Measurements from ENCODE around the gene MTX2.
"Not testable (repeated sequence)": the region's sequence is repeated elsewhere in the genome, so short reads cannot be mapped to it uniquely, and the experiment has no call there.

MTX2 gene

GRCh38 chr2:176368349-176368748 lies 99.1 kb downstream of the MTX2 start:
- H3K36me3 ChIP-seq (ENCODE audit: insufficient read depth, low read length), result no peaks in the 10 kb centered on the region
- TF ChIP-seq FOXP2 (optimal IDR thresholded peaks at IDR 0.05; ENCODE audit: control extremely low read depth, extremely low read length, insufficient read depth) (no peak), POLR2AphosphoS5 (IDR thresholded peaks at IDR 0.05; ENCODE audit: borderline replicate concordance, low read depth, low read length) (no peak), EZH2 (IDR thresholded peaks at IDR 0.05) (no peak)
- no peak for DNase-seq (ENCODE audit: low read depth, low spot score)
- no peak overlapping the region for H3K27ac ChIP-seq
- H3K9me3 ChIP-seq (ENCODE audit: low read depth, low read length), result no peaks in the 10 kb centered on the region
- no peak overlapping the region for H3K4me3 ChIP-seq
- no peak overlapping the region for H3K9ac ChIP-seq (ENCODE audit: insufficient read length)

- H3K9ac ChIP-seq (ENCODE audit: insufficient read length), result no peak overlapping the region
- no peak overlapping the region for H3K27ac ChIP-seq
- H3K9me3 ChIP-seq (ENCODE audit: low read depth, low read length), result no peaks in the 10 kb centered on the region
- H3K4me3 ChIP-seq, result no peak overlapping the region
- TF ChIP-seq POLR2AphosphoS5 (IDR thresholded peaks at IDR 0.05; ENCODE audit: borderline replicate concordance, low read depth, low read length), result no peak
- no peak for TF ChIP-seq FOXP2 (optimal IDR thresholded peaks at IDR 0.05; ENCODE audit: control extremely low read depth, extremely low read length, insufficient read depth)
- DNase-seq (ENCODE audit: low read depth, low spot score), result no peak
- no peaks in the 10 kb centered on the region for H3K36me3 ChIP-seq (ENCODE audit: insufficient read depth, low read length)
These were observed 101.4 kb downstream of the MTX2 start for GRCh38 chr2:176370467-176371171.

- not testable (repeated sequence) for H3K9ac ChIP-seq (ENCODE audit: insufficient read length); DNase-seq (ENCODE audit: low read depth, low spot score); H3K27ac ChIP-seq; H3K4me3 ChIP-seq; H3K36me3 ChIP-seq (ENCODE audit: insufficient read depth, low read length); H3K9me3 ChIP-seq (ENCODE audit: low read depth, low read length)
These were observed 103.9 kb downstream of the MTX2 start for GRCh38 chr2:176373155-176373554.

- Histone ChIP-seq H3K4me3 (no peak overlapping the region), H3K9ac (ENCODE audit: insufficient read length) (no peak overlapping the region), H3K36me3 (ENCODE audit: insufficient read depth, low read length) (no peaks in the 10 kb centered on the region), H3K27ac (no peak overlapping the region), H3K9me3 (ENCODE audit: low read depth, low read length) (peaks cover 6% of the 10 kb centered on the region)
- TF ChIP-seq EZH2 (IDR thresholded peaks at IDR 0.05) (no peak), POLR2AphosphoS5 (IDR thresholded peaks at IDR 0.05; ENCODE audit: borderline replicate concordance, low read depth, low read length) (no peak)
- no peak for DNase-seq (ENCODE audit: low read depth, low spot score)
These were observed 109.1 kb downstream of the MTX2 start for GRCh38 chr2:176378323-176378722.

DNA sequence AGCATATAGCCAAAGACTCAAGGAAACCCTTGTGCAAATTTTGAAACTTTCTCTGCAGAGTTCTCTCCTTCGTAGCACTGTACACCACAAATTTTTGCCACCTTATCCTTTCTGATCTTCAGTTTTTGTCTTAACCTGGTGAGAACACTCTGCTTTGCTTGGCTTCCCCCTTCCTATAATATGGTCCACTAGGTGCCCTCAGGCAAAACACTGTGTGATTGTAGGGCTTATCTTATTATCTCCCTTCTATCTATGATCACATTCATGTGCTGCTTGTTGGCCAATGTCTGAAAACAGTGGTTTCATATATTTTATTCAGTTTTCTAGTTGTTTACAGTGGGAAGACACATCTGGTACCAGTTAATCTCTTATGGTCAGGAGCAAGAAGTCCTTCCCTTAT lies 111.1 kb downstream of the MTX2 start:
- no peak for DNase-seq (ENCODE audit: low read depth, low spot score)
- H3K4me3 ChIP-seq, result no peak overlapping the region
- no peak overlapping the region for H3K9ac ChIP-seq (ENCODE audit: insufficient read length)

DNA sequence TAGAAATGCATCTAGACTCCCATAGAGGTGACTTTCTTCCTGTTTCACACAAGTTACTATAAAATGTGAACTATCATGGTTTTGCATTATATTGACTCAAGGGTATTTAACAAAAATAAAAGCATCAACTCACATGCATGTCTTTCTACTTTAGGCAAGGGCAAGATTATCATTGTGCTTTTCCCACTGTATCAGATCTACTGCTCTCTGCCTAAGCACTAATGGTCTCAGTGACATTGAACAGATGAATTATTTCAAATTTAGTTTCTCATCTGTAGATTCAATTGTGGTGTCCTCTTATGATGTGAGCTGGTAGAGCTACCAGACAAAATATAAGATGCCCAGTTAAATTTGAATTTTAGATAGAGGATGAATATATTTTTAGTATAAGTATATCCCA lies 113.9 kb downstream of the MTX2 start:
- TF ChIP-seq POLR2AphosphoS5 (IDR thresholded peaks at IDR 0.05; ENCODE audit: borderline replicate concordance, low read depth, low read length), result no peak
- no peak for TF ChIP-seq EZH2 (IDR thresholded peaks at IDR 0.05)
- no peak for TF ChIP-seq FOXP2 (optimal IDR thresholded peaks at IDR 0.05; ENCODE audit: control extremely low read depth, extremely low read length, insufficient read depth)
- Histone ChIP-seq H3K9me3 (ENCODE audit: low read depth, low read length) (peaks cover 6% of the 10 kb centered on the region; the same call in 1 of the 2 replicates), H3K9ac (ENCODE audit: insufficient read length) (no peak overlapping the region), H3K27ac (no peak overlapping the region), H3K36me3 (ENCODE audit: insufficient read depth, low read length) (no peaks in the 10 kb centered on the region), H3K4me3 (no peak overlapping the region)
- DNase-seq (ENCODE audit: low read depth, low spot score), result no peak

More for the DNA sequence above, 111.1 kb downstream of the MTX2 start:
- Histone ChIP-seq H3K36me3 (ENCODE audit: insufficient read depth, low read length) (no peaks in the 10 kb centered on the region), H3K9me3 (ENCODE audit: low read depth, low read length) (peaks cover 6% of the 10 kb centered on the region), H3K27ac (no peak overlapping the region)
- TF ChIP-seq EZH2 (IDR thresholded peaks at IDR 0.05) (no peak), FOXP2 (optimal IDR thresholded peaks at IDR 0.05; ENCODE audit: control extremely low read depth, extremely low read length, insufficient read depth) (no peak), POLR2AphosphoS5 (IDR thresholded peaks at IDR 0.05; ENCODE audit: borderline replicate concordance, low read depth, low read length) (no peak)

- TF ChIP-seq POLR2AphosphoS5 (IDR thresholded peaks at IDR 0.05; ENCODE audit: borderline replicate concordance, low read depth, low read length) (no peak), EZH2 (IDR thresholded peaks at IDR 0.05) (no peak), FOXP2 (optimal IDR thresholded peaks at IDR 0.05; ENCODE audit: control extremely low read depth, extremely low read length, insufficient read depth) (no peak)
- H3K4me3 ChIP-seq, result no peak overlapping the region
- no peaks in the 10 kb centered on the region for H3K9me3 ChIP-seq (ENCODE audit: low read depth, low read length)
- no peak for DNase-seq (ENCODE audit: low read depth, low spot score)
- no peak overlapping the region for H3K27ac ChIP-seq
- H3K9ac ChIP-seq (ENCODE audit: insufficient read length), result no peak overlapping the region
- H3K36me3 ChIP-seq (ENCODE audit: insufficient read depth, low read length), result no peaks in the 10 kb centered on the region
These were observed 114.7 kb downstream of the MTX2 start for GRCh38 chr2:176383836-176384442.

- no peak for DNase-seq (ENCODE audit: low read depth, low spot score)
- TF ChIP-seq POLR2AphosphoS5 (IDR thresholded peaks at IDR 0.05; ENCODE audit: borderline replicate concordance, low read depth, low read length) (no peak), FOXP2 (optimal IDR thresholded peaks at IDR 0.05; ENCODE audit: control extremely low read depth, extremely low read length, insufficient read depth) (no peak), EZH2 (IDR thresholded peaks at IDR 0.05) (no peak)
- Histone ChIP-seq H3K36me3 (ENCODE audit: insufficient read depth, low read length) (no peaks in the 10 kb centered on the region), H3K9me3 (ENCODE audit: low read depth, low read length) (no peaks in the 10 kb centered on the region), H3K4me3 (no peak overlapping the region), H3K27ac (no peak overlapping the region), H3K9ac (ENCODE audit: insufficient read length) (no peak overlapping the region)
These were observed 116.0 kb downstream of the MTX2 start for GRCh38 chr2:176385219-176385759.

DNA sequence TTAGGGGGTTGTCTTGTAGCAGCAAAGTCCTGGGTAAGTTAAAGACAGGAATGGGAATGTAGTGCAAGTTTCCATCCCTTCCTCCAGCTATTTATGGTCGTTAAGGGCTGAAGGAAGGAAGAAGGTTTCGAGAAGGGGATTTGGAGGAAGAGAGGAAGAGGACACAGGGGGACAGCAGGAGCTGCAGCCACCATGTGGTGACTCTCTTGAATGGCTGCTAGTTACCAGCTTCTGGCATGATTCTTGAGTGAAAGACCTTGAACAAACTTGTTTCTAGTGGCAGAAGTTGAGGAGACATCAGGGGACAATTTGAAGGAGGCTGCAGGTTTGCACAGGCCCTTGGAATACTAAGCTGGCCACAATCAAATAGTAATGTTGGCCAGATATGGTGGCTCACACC lies 116.6 kb downstream of the MTX2 start:
- no peak overlapping the region for H3K27ac ChIP-seq
- TF ChIP-seq POLR2AphosphoS5 (IDR thresholded peaks at IDR 0.05; ENCODE audit: borderline replicate concordance, low read depth, low read length) (no peak), EZH2 (IDR thresholded peaks at IDR 0.05) (no peak), FOXP2 (optimal IDR thresholded peaks at IDR 0.05; ENCODE audit: control extremely low read depth, extremely low read length, insufficient read depth) (no peak)
- no peak for DNase-seq (ENCODE audit: low read depth, low spot score)
- H3K4me3 ChIP-seq, result no peak overlapping the region
- no peak overlapping the region for H3K9ac ChIP-seq (ENCODE audit: insufficient read length)
- no peaks in the 10 kb centered on the region for H3K9me3 ChIP-seq (ENCODE audit: low read depth, low read length)
- H3K36me3 ChIP-seq (ENCODE audit: insufficient read depth, low read length), result no peaks in the 10 kb centered on the region

Measured in SK-N-MC (cell line).